Sigmoid colon (tissue), 4 donors: Measurements from ENCODE around the gene CYCS.

Experiments
- CTCF ChIP-seq, 4 experiments: fragments of 450-650 bp in 3 of 4; fragments of 200-600 bp in 1 of 4; IDR thresholded peaks; one replicate each; pipeline ENCODE4 v1.5.1; 2016 to 2019; ENCODE audit warnings: antibody characterized with exemption in 4 of 4, mild to moderate bottlenecking in 3 of 4, moderate library complexity in 2 of 4
- EP300 ChIP-seq, 4 donors: sonication (generic); formaldehyde crosslinking; IDR thresholded peaks; one replicate each; pipeline ENCODE4 v1.6.1; 2017; ENCODE audit warnings: antibody characterized with exemption in 4 of 4
- POLR2A ChIP-seq, 2 donors: fragments of 450-650 bp; IDR thresholded peaks; one replicate each; pipeline ENCODE4 v1.6.1; 2016; ENCODE audit warnings: antibody characterized with exemption in 2 of 2, mild to moderate bottlenecking in 2 of 2, moderate library complexity in 2 of 2
- POLR2AphosphoS5 ChIP-seq, 4 donors: sonication (generic); formaldehyde crosslinking; IDR thresholded peaks; one replicate each; pipeline ENCODE4 v1.6.1; 2017; ENCODE audit warnings: antibody characterized with exemption in 4 of 4

- no peak for TF ChIP-seq CTCF (IDR thresholded peaks at IDR 0.05)
- TF ChIP-seq POLR2AphosphoS5 (IDR thresholded peaks at IDR 0.05) = no peak
- TF ChIP-seq EP300 (IDR thresholded peaks at IDR 0.05) = no peak
- no peak for TF ChIP-seq POLR2A (IDR thresholded peaks at IDR 0.05)
Observed at GRCh38 chr7:25091779-25092178, 33.3 kb downstream of the CYCS start.
